SK-N-SH (cell line): ENCODE data around the gene KIAA1210. TPM values are rescaled to one million over a fixed set of nuclear protein-coding genes. Genes with fewer than 3 reads are reported as not detected.

ENCODE experiments used
- CTCF ChIA-PET: fragments of 300-600, 350-600 bp; formaldehyde crosslinking; extraction: SDS; loops from one replicate; lab custom pipeline; 2021; lab: Yijun Ruan, JAX
- POLR2A ChIA-PET: fragments of 350-600 bp; sonication (Branson Sonifier 250); formaldehyde crosslinking; extraction: SDS; loops from one replicate; lab custom pipeline; 2020; ENCODE audit warnings: antibody characterized with exemption, inconsistent platforms; lab: Yijun Ruan, JAX
- DNase-seq: peaks from one replicate; pipeline ENCODE4 v3.0.0; 2012
- H2AFZ ChIP-seq: fragments of 200-600 bp; sonication (generic); 2 replicates; pipeline ENCODE4 v1.8.1; 2016; ENCODE audit warnings: antibody characterized with exemption, mild to moderate bottlenecking, low read depth
- H3F3A ChIP-seq: fragments of 200-600 bp; sonication (generic); replicated peaks from 2 replicates; pipeline ENCODE3; 2016; ENCODE audit warnings: antibody characterized with exemption, mild to moderate bottlenecking; ENCODE audit not compliant: insufficient read depth
- H3K27ac ChIP-seq, 2 experiments: fragments of 200-500 bp in 1 of 2; fragments of 200-600 bp in 1 of 2; sonication (Bioruptor generic) in 1 of 2; sonication (generic), shearing (Covaris generic) in 1 of 2; 2 replicates each; pipeline versions ENCODE4 v1.5.1 to v1.6.1; 2014 to 2016; ENCODE audit warnings: low read depth in 2 of 2, inconsistent platforms in 1 of 2, low read length in 1 of 2, mild to moderate bottlenecking in 1 of 2, mixed read lengths in 1 of 2
- H3K27me3 ChIP-seq: fragments of 200-600 bp; sonication (generic), shearing (Covaris generic); 2 replicates; pipeline ENCODE4 v1.6.1; 2016; ENCODE audit warnings: mixed run types; ENCODE audit not compliant: insufficient read depth
- H3K36me3 ChIP-seq, 2 experiments: fragments of 200-500 bp in 1 of 2; fragments of 200-600 bp in 1 of 2; sonication (Bioruptor generic) in 1 of 2; sonication (generic) in 1 of 2; replicated peaks in 1 of 2; 2 replicates each; pipeline versions ENCODE3 to v1.5.1; 2014 to 2016; ENCODE audit warnings: low read length in 1 of 2, mild to moderate bottlenecking in 1 of 2; ENCODE audit not compliant: insufficient read depth in 2 of 2, control insufficient read depth in 1 of 2
- H3K4me1 ChIP-seq, 2 experiments: fragments of 200-500 bp in 1 of 2; fragments of 200-600 bp in 1 of 2; sonication (Bioruptor generic) in 1 of 2; sonication (generic), shearing (Covaris generic) in 1 of 2; 2 replicates each; pipeline versions ENCODE4 v1.5.1 to v1.6.1; 2014 to 2016; ENCODE audit warnings: low read depth in 1 of 2, low read length in 1 of 2, mixed run types in 1 of 2; ENCODE audit not compliant: insufficient read depth in 2 of 2, control insufficient read depth in 1 of 2
- H3K4me2 ChIP-seq: fragments of 200-600 bp; sonication (generic), shearing (Covaris generic); 2 replicates; pipeline ENCODE4 v1.6.1; 2017; ENCODE audit warnings: mixed run types
- H3K4me3 ChIP-seq, 2 experiments: fragments of 200-500 bp in 1 of 2; fragments of 200-600 bp in 1 of 2; sonication (Bioruptor generic) in 1 of 2; sonication (generic), shearing (Covaris generic) in 1 of 2; 2 replicates each; pipeline versions ENCODE4 v1.5.1 to v1.8.1; 2014 to 2016; ENCODE audit warnings: low read depth in 2 of 2, inconsistent platforms in 1 of 2, low read length in 1 of 2, mild to moderate bottlenecking in 1 of 2, mixed read lengths in 1 of 2, moderate library complexity in 1 of 2
- H3K79me2 ChIP-seq: fragments of 200-600 bp; sonication (generic); 2 replicates; pipeline ENCODE4 v1.8.1; 2017; ENCODE audit warnings: mild to moderate bottlenecking; ENCODE audit not compliant: insufficient read depth
- H3K9ac ChIP-seq: fragments of 200-600 bp; sonication (generic); 2 replicates; pipeline ENCODE4 v1.6.1; 2017; ENCODE audit warnings: mixed run types
- H3K9me2 ChIP-seq: fragments of 200-600 bp; sonication (generic); 2 replicates; pipeline ENCODE4 v1.6.1; 2017; ENCODE audit warnings: mixed run types
- H3K9me3 ChIP-seq: fragments of 200-600 bp; sonication (generic); 2 replicates; pipeline ENCODE4 v1.6.1; 2017; ENCODE audit warnings: mixed run types, mild to moderate bottlenecking, moderate library complexity
- H4K20me1 ChIP-seq: fragments of 200-600 bp; sonication (generic); 2 replicates; pipeline ENCODE4 v1.6.1; 2017; ENCODE audit warnings: mild to moderate bottlenecking, mixed run types; ENCODE audit not compliant: insufficient read depth
- CHD2 ChIP-seq: fragments of 150-350 bp; IDR thresholded peaks from 2 replicates; pipeline ENCODE4 v1.6.1; 2018; ENCODE audit warnings: low read length; ENCODE audit not compliant: partially characterized antibody
- ELF1 ChIP-seq: IDR thresholded peaks from 2 replicates; pipeline ENCODE4 v1.4.0; 2012
- EZH2phosphoT487 ChIP-seq: fragments of 200-600 bp; sonication (generic); IDR thresholded peaks from 2 replicates; pipeline ENCODE4 v1.6.1; 2017; ENCODE audit warnings: low read depth, mixed run types, mild to moderate bottlenecking, antibody characterized with exemption, moderate library complexity, borderline replicate concordance
- FOSL2 ChIP-seq: IDR thresholded peaks from 2 replicates; pipeline ENCODE4 v1.4.0; 2012; ENCODE audit warnings: low read depth, mild to moderate bottlenecking, moderate library complexity, borderline replicate concordance
- FOXJ3 ChIP-seq: sonication (generic); formaldehyde crosslinking; IDR thresholded peaks from 2 replicates; pipeline ENCODE4 v1.5.1; 2020; ENCODE audit warnings: mild to moderate bottlenecking, missing genetic modification reagents
- GABPA ChIP-seq: IDR thresholded peaks from 2 replicates; pipeline ENCODE4 v1.4.0; 2012; ENCODE audit warnings: low read depth, mild to moderate bottlenecking
- GATA2 ChIP-seq: sonication (generic); formaldehyde crosslinking; IDR thresholded peaks from 2 replicates; pipeline ENCODE4 v1.5.0; 2020; ENCODE audit warnings: mild to moderate bottlenecking, missing genetic modification reagents
- JUND ChIP-seq: IDR thresholded peaks from 2 replicates; pipeline ENCODE4 v1.4.0; 2012
- MAX ChIP-seq: IDR thresholded peaks from 2 replicates; pipeline ENCODE4 v1.4.0; 2012; ENCODE audit warnings: low read depth
- MEF2A ChIP-seq: IDR thresholded peaks from 2 replicates; pipeline ENCODE4 v1.4.0; 2012; ENCODE audit warnings: low read depth, borderline replicate concordance
- PBX3 ChIP-seq: IDR thresholded peaks from 2 replicates; pipeline ENCODE4; 2012
- POLR2AphosphoS5 ChIP-seq: IDR thresholded peaks from 2 replicates; pipeline ENCODE4 v1.6.1; 2012; ENCODE audit warnings: low read depth, low read length
- RCOR1 ChIP-seq: fragments of 150-350 bp; IDR thresholded peaks from 2 replicates; pipeline ENCODE4 v1.6.1; 2017; ENCODE audit warnings: antibody characterized with exemption, low read length
- REST ChIP-seq: IDR thresholded peaks from 2 replicates; pipeline ENCODE4 v1.6.1; 2012; ENCODE audit warnings: mild to moderate bottlenecking, low read depth, low read length, moderate library complexity
- RXRA ChIP-seq: IDR thresholded peaks from 2 replicates; pipeline ENCODE4 v1.4.0; 2012; ENCODE audit warnings: low read depth, mild to moderate bottlenecking, borderline replicate concordance
- SMC3 ChIP-seq: IDR thresholded peaks from 2 replicates; pipeline ENCODE4 v1.6.1; 2012; ENCODE audit warnings: low read depth, low read length, improper control_type of control experiment
- USF2 ChIP-seq: fragments of 150-350 bp; IDR thresholded peaks from 2 replicates; pipeline ENCODE4 v1.6.1; 2017; ENCODE audit warnings: antibody characterized with exemption, low read length, low read depth, borderline replicate concordance
- WGBS: methylation state at CpG from one replicate; pipeline ENCODE4 v1.1.6; 2017; ENCODE audit warnings: low lambda C conversion rate; 5-methylcytosine and 5-hydroxymethylcytosine counted together
- polyA plus RNA-seq, 3 experiments: library from polyadenylated mRNA; depleted of rRNA; stranded (reverse); fragments of >200 nt; gene quantifications; 2 replicates each; pipeline ENCODE4 v1.2.3, GENCODE V29; 2012

KIAA1210 gene
- polyA plus RNA-seq, 1 of the 3 experiments (the other 2 are of a cell fraction): not detected

- TF ChIP-seq PBX3 (no peak), RCOR1 (no peak), ELF1 (no peak), GABPA (no peak), FOXJ3 (CRISPR knock-in tag) (no peak), JUND (no peak), EZH2phosphoT487 (no peak), GATA2 (CRISPR knock-in tag) (no peak), CHD2 (no peak)
Observed at GRCh38 chrX:119084766-119085165, 42.8 kb downstream of the KIAA1210 start (continued).

GRCh38 chrX:119082278-119082677 lies 45.3 kb downstream of the KIAA1210 start:
- H3K4me2 ChIP-seq: no peak overlapping the region
- ChIA-PET CTCF (interaction anchor here (0.6 kb wide), 1 partner anchor 89 kb away, joined by 3 read pairs; no protein-coding TSS in a partner anchor), POLR2A (no interaction called here)
- H4K20me1 ChIP-seq: no peaks in the 10 kb centered on the region
- no peaks in the 10 kb centered on the region for H3K9me2 ChIP-seq
- no peak for DNase-seq
- no peak overlapping the region for H3K4me3 ChIP-seq
- no peaks in the 10 kb centered on the region for H3F3A ChIP-seq
- no peaks in the 10 kb centered on the region for H3K79me2 ChIP-seq
- H3K36me3 ChIP-seq: no peaks in the 10 kb centered on the region
- no peaks in the 10 kb centered on the region for H3K4me1 ChIP-seq
- H3K27me3 ChIP-seq: peaks cover 60% of the 10 kb centered on the region; the same call in 1 of the 2 replicates
- H3K9me3 ChIP-seq: no peaks in the 10 kb centered on the region
- H3K9ac ChIP-seq: no peak overlapping the region
- no peak for TF ChIP-seq REST
- no peak for TF ChIP-seq RXRA
- no peak for TF ChIP-seq FOSL2
- TF ChIP-seq RCOR1: no peak
- TF ChIP-seq PBX3: no peak
- TF ChIP-seq POLR2AphosphoS5: no peak
- no peak for TF ChIP-seq USF2
- no peak for TF ChIP-seq SMC3
- no peak for TF ChIP-seq MAX
- no peak for TF ChIP-seq MEF2A
- no peak for TF ChIP-seq GABPA
- H3K27ac ChIP-seq: no peak overlapping the region
- 10% methylated on average over 1 of the region's 1 CpG for WGBS
- no peak overlapping the region for H2AFZ ChIP-seq
